HEK293 (cell line): ENCODE data around the gene BRPF1.

ENCODE experiments used
- GLI2 ChIP-seq: fragments of 450-650 bp; formaldehyde crosslinking; IDR thresholded peaks from 2 replicates; pipeline ENCODE4; 2017; ENCODE audit warnings: missing biosample characterization, missing genetic modification characterization, low read depth, borderline replicate concordance
- KLF9 ChIP-seq: fragments of 450-650 bp; formaldehyde crosslinking; IDR thresholded peaks from 2 replicates; pipeline ENCODE4 v1.5.1; 2016; ENCODE audit warnings: missing biosample characterization, missing genetic modification characterization, low read depth
- MYNN ChIP-seq: fragments of 450-650 bp; formaldehyde crosslinking; IDR thresholded peaks from 2 replicates; pipeline ENCODE4 v1.5.1; 2016; ENCODE audit warnings: missing biosample characterization, missing genetic modification characterization, borderline replicate concordance
- ZNF121 ChIP-seq: fragments of 450-650 bp; formaldehyde crosslinking; IDR thresholded peaks from 2 replicates; pipeline ENCODE4 v1.5.1; 2016; ENCODE audit warnings: missing biosample characterization, missing genetic modification characterization
- ZNF248 ChIP-seq: fragments of 450-650 bp; formaldehyde crosslinking; IDR thresholded peaks from 2 replicates; pipeline ENCODE4 v1.5.1; 2017; ENCODE audit warnings: missing biosample characterization, missing genetic modification characterization
- ZNF274 ChIP-seq, 2 experiments: fragments of 200-500 bp in 1 of 2; fragments of 450-650 bp in 1 of 2; sonication (Bioruptor generic) in 1 of 2; formaldehyde crosslinking in 1 of 2; IDR thresholded peaks; 2 replicates each; pipeline versions ENCODE4 v1.5.1 to v1.6.1; 2014 to 2016; ENCODE audit warnings: borderline replicate concordance in 1 of 2, inconsistent platforms in 1 of 2, low read length in 1 of 2, missing biosample characterization in 1 of 2, missing genetic modification characterization in 1 of 2
- ZNF302 ChIP-seq: fragments of 450-650 bp; formaldehyde crosslinking; IDR thresholded peaks from 2 replicates; pipeline ENCODE4 v1.5.1; 2016; ENCODE audit warnings: missing biosample characterization, missing genetic modification characterization, low read depth
- ZNF324 ChIP-seq: fragments of 450-650 bp; formaldehyde crosslinking; IDR thresholded peaks from 2 replicates; pipeline ENCODE4 v1.5.1; 2016; ENCODE audit warnings: missing biosample characterization, missing genetic modification characterization
- ZNF510 ChIP-seq: fragments of 450-650 bp; formaldehyde crosslinking; IDR thresholded peaks from 2 replicates; pipeline ENCODE4 v1.5.1; 2018; ENCODE audit warnings: mild to moderate bottlenecking, missing genetic modification characterization, missing biosample characterization; ENCODE audit not compliant: insufficient replicate concordance
- ZNF624 ChIP-seq: fragments of 450-650 bp; formaldehyde crosslinking; IDR thresholded peaks from 2 replicates; pipeline ENCODE4 v1.5.1; 2017; ENCODE audit warnings: missing biosample characterization, missing genetic modification characterization
- TF ChIP-seq, protein P1 (sequence below): fragments of 450-650 bp; formaldehyde crosslinking; IDR thresholded peaks from 2 replicates; pipeline ENCODE4 v1.5.1; 2016; ENCODE audit warnings: missing biosample characterization, missing genetic modification characterization
- TF ChIP-seq, protein P2 (sequence below): fragments of 450-650 bp; formaldehyde crosslinking; IDR thresholded peaks from 2 replicates; pipeline ENCODE4 v1.5.1; 2016; ENCODE audit warnings: missing biosample characterization, missing genetic modification characterization

DNA sequence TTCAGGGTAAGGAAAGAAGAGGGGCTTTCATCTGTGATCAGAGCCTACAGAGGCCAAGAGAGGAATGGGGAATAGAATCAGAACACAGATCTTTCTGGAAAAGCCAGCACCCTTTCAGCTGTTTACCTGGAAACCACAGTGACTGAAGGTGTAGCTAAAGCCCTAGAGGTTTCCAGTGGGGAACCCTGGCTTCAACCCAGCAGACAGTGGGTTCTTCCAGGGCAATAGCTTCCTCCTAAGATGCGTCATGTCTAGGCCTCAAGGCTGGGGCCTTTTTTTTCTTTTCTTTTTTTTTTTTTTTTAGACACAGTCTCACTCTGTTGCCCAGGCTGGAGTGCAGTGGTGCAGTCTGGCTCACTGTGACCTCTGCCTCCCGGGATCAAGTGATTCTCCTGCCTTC lies 31.0 kb upstream of the BRPF1 start:
- TF ChIP-seq ZNF274 (IDR thresholded peaks at IDR 0.05; ENCODE audit: low read length) (no peak), ZNF274 (tag by site-specific recombination; IDR thresholded peaks at IDR 0.05; ENCODE audit: borderline replicate concordance) (no peak), ZNF121 (tag by site-specific recombination) (no peak), KLF9 (tag by site-specific recombination) (no peak), MYNN (tag by site-specific recombination) (no peak), GLI2 (no peak), ZNF248 (tag by site-specific recombination) (no peak), ZNF624 (tag by site-specific recombination) (no peak), ZNF510 (tag by site-specific recombination) (no peak), ZNF302 (no peak), ZNF324 (tag by site-specific recombination) (no peak)
- TF ChIP-seq, protein P1, sequence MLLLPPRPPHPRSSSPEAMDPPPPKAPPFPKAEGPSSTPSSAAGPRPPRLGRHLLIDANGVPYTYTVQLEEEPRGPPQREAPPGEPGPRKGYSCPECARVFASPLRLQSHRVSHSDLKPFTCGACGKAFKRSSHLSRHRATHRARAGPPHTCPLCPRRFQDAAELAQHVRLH (tag by site-specific recombination), result no peak
- TF ChIP-seq, protein P2, sequence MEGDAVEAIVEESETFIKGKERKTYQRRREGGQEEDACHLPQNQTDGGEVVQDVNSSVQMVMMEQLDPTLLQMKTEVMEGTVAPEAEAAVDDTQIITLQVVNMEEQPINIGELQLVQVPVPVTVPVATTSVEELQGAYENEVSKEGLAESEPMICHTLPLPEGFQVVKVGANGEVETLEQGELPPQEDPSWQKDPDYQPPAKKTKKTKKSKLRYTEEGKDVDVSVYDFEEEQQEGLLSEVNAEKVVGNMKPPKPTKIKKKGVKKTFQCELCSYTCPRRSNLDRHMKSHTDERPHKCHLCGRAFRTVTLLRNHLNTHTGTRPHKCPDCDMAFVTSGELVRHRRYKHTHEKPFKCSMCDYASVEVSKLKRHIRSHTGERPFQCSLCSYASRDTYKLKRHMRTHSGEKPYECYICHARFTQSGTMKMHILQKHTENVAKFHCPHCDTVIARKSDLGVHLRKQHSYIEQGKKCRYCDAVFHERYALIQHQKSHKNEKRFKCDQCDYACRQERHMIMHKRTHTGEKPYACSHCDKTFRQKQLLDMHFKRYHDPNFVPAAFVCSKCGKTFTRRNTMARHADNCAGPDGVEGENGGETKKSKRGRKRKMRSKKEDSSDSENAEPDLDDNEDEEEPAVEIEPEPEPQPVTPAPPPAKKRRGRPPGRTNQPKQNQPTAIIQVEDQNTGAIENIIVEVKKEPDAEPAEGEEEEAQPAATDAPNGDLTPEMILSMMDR (tag by site-specific recombination), result no peak
